KOPT-K1 (cell line): ENCODE measurements around the gene PHKG1.
"Not testable (repeated sequence)": the region's sequence is repeated elsewhere in the genome, so short reads cannot be mapped to it uniquely, and the experiment has no call there.

Experiments
- H3K27ac ChIP-seq: fragments of 200-600 bp; sonication (generic); 2 replicates; pipeline ENCODE4 v1.5.1; 2016; ENCODE audit warnings: antibody characterized with exemption, mild to moderate bottlenecking, low read depth, low read length; ENCODE audit not compliant: poor library complexity, severe bottlenecking
- H3K36me3 ChIP-seq: fragments of 200-600 bp; sonication (generic); 2 replicates; pipeline ENCODE4 v1.5.1; 2017; ENCODE audit warnings: antibody characterized with exemption, mild to moderate bottlenecking, low read length, moderate library complexity; ENCODE audit not compliant: insufficient read depth
- H3K9me3 ChIP-seq: fragments of 200-600 bp; sonication (generic); 2 replicates; pipeline ENCODE4 v1.5.1; 2017; ENCODE audit warnings: antibody characterized with exemption, low read length, mild to moderate bottlenecking; ENCODE audit not compliant: insufficient read depth, poor library complexity, severe bottlenecking

The PHKG1 gene

GRCh38 chr7:56063882-56064625, 28.7 kb downstream of the PHKG1 start, which contains the start of gene SUMF2:
TSS of gene SUMF2 (plus strand) at chr7:56064286. CDS start at chr7:56064312, 26 bp downstream.
- H3K9me3 ChIP-seq = no peaks in the 10 kb centered on the region
- peak within 1 kb of the TSS; percentile 88 for H3K27ac ChIP-seq
- H3K36me3 ChIP-seq = peaks cover 75% of the 10 kb centered on the region

GRCh38 chr7:56063500-56063881, 29.3 kb downstream of the PHKG1 start:
- peaks cover 75% of the 10 kb centered on the region for H3K36me3 ChIP-seq
- peak overlapping the region; percentile 88 for H3K27ac ChIP-seq
- no peaks in the 10 kb centered on the region for H3K9me3 ChIP-seq

GRCh38 chr7:56062382-56062781, 30.4 kb downstream of the PHKG1 start:
- peaks cover 76% of the 10 kb centered on the region for H3K36me3 ChIP-seq
- H3K9me3 ChIP-seq = no peaks in the 10 kb centered on the region
- no peak overlapping the region for H3K27ac ChIP-seq

- peaks cover 64% of the 10 kb centered on the region for H3K36me3 ChIP-seq
- no peaks in the 10 kb centered on the region for H3K9me3 ChIP-seq
Observed at GRCh38 chr7:56053993-56054392, 38.8 kb downstream of the PHKG1 start.

GRCh38 chr7:56053379-56053778, 39.4 kb downstream of the PHKG1 start:
- H3K27ac ChIP-seq = peak overlapping the region; percentile 78
- no peaks in the 10 kb centered on the region for H3K9me3 ChIP-seq
- H3K36me3 ChIP-seq = peaks cover 58% of the 10 kb centered on the region

More at GRCh38 chr7:56053993-56054392, 38.8 kb downstream of the PHKG1 start:
- H3K27ac ChIP-seq = no peak overlapping the region

- H3K27ac ChIP-seq = peak within 1 kb of the TSS; percentile 78
- no peaks in the 10 kb centered on the region for H3K9me3 ChIP-seq
- H3K36me3 ChIP-seq = peaks cover 40% of the 10 kb centered on the region
Observed at GRCh38 chr7:56051339-56052191, 41.2 kb downstream of the PHKG1 start, which contains the start of the genes CCT6A and PSPH. TSS of gene CCT6A (plus strand) at chr7:56051765. CDS start at chr7:56051849, 84 bp downstream. TSS of gene PSPH (minus strand) at chr7:56051444. CDS start at chr7:56021212, 30,232 bp downstream.

- peak overlapping the region; percentile 78 for H3K27ac ChIP-seq
- H3K36me3 ChIP-seq = peaks cover 34% of the 10 kb centered on the region
- H3K9me3 ChIP-seq = no peaks in the 10 kb centered on the region
Observed at GRCh38 chr7:56051053-56051338, 41.8 kb downstream of the PHKG1 start.

GRCh38 chr7:56048763-56049162, 44.0 kb downstream of the PHKG1 start:
- H3K36me3 ChIP-seq = peaks cover 12% of the 10 kb centered on the region
- not testable (repeated sequence) for H3K9me3 ChIP-seq, H3K27ac ChIP-seq

- Histone ChIP-seq H3K36me3 (peaks cover 6% of the 10 kb centered on the region), H3K27ac (no peak overlapping the region), H3K9me3 (no peaks in the 10 kb centered on the region)
Observed at GRCh38 chr7:56048245-56048644, 44.5 kb downstream of the PHKG1 start.

GRCh38 chr7:56047446-56048116, 45.2 kb downstream of the PHKG1 start:
- not testable (repeated sequence) for H3K36me3 ChIP-seq, H3K27ac ChIP-seq, H3K9me3 ChIP-seq

GRCh38 chr7:56046721-56047445, 45.9 kb downstream of the PHKG1 start:
- no peak overlapping the region for H3K27ac ChIP-seq

GRCh38 chr7:56045758-56046157, 47.0 kb downstream of the PHKG1 start:
- H3K36me3 ChIP-seq = peaks cover 22% of the 10 kb centered on the region; the same call in 1 of the 2 replicates
- not testable (repeated sequence) for H3K27ac ChIP-seq, H3K9me3 ChIP-seq

More at GRCh38 chr7:56046721-56047445, 45.9 kb downstream of the PHKG1 start:
- Histone ChIP-seq H3K9me3 (no peaks in the 10 kb centered on the region), H3K36me3 (peaks cover 13% of the 10 kb centered on the region; the same call in 1 of the 2 replicates)

GRCh38 chr7:56040730-56041129, 52.0 kb downstream of the PHKG1 start:
- no peak overlapping the region for H3K27ac ChIP-seq
- peaks cover 32% of the 10 kb centered on the region for H3K36me3 ChIP-seq
- H3K9me3 ChIP-seq = no peaks in the 10 kb centered on the region

- peak overlapping the region; percentile 73 for H3K27ac ChIP-seq
- no peaks in the 10 kb centered on the region for H3K9me3 ChIP-seq
- H3K36me3 ChIP-seq = peaks cover 39% of the 10 kb centered on the region
Observed at GRCh38 chr7:56033671-56034432, 58.9 kb downstream of the PHKG1 start.
